K562 (cell line): Measurements from ENCODE around the gene ESPL1. TPM values are rescaled to one million over a fixed set of nuclear protein-coding genes. Genes with fewer than 3 reads are reported as not detected.

Experiments used
- BRD4 ChIP-seq: fragments of 200-600 bp; sonication (generic); IDR thresholded peaks from 2 replicates; pipeline ENCODE4 v1.6.1; 2017; ENCODE audit warnings: inconsistent platforms
- CBFA2T3 ChIP-seq: fragments of 450-650 bp; IDR thresholded peaks from 2 replicates; pipeline ENCODE4 v1.6.1; 2017
- CHCHD3 ChIP-seq: fragments of 250-450 bp; sonication (Bioruptor Pico); IDR thresholded peaks from 2 replicates; pipeline ENCODE4 v2.1.2; 2022; ENCODE audit warnings: mild to moderate bottlenecking
- GABPB2 ChIP-seq: fragments of 250-450 bp; sonication (Bioruptor Pico); conservative IDR thresholded peaks from 2 replicates; pipeline ENCODE4 v1.5.1; 2021; ENCODE audit warnings: mild to moderate bottlenecking
- HNRNPLL ChIP-seq: fragments of 200-400 bp; formaldehyde crosslinking; IDR thresholded peaks from 2 replicates; pipeline ENCODE4 v1.6.1; 2017; ENCODE audit warnings: low read length, low read depth, mild to moderate bottlenecking; ENCODE audit not compliant: poor library complexity, severe bottlenecking
- NFE2 ChIP-seq: IDR thresholded peaks from 2 replicates; pipeline ENCODE4 v1.6.1; 2014; ENCODE audit warnings: antibody characterized with exemption, low read depth
- NFRKB ChIP-seq: fragments of 450-650 bp; IDR thresholded peaks from 2 replicates; pipeline ENCODE4 v1.6.1; 2016; ENCODE audit warnings: low read depth
- PHF21A ChIP-seq: fragments of 450-650 bp; IDR thresholded peaks from 2 replicates; pipeline ENCODE4 v1.6.1; 2017; ENCODE audit warnings: low read depth, borderline replicate concordance
- RBM15 ChIP-seq: fragments of 200-400 bp; formaldehyde crosslinking; IDR thresholded peaks from 2 replicates; pipeline ENCODE4 v1.6.1; 2018; ENCODE audit warnings: mild to moderate bottlenecking, low read length, moderate library complexity; ENCODE audit not compliant: insufficient read depth
- RBM17 ChIP-seq: fragments of 200-400 bp; formaldehyde crosslinking; IDR thresholded peaks from 2 replicates; pipeline ENCODE4 v1.6.1; 2017; ENCODE audit warnings: low read depth, mild to moderate bottlenecking, low read length, borderline replicate concordance
- RCOR1 ChIP-seq, 2 experiments: IDR thresholded peaks; 2 replicates each; pipeline ENCODE4 v1.6.1; 2012; ENCODE audit warnings: low read depth in 2 of 2, low read length in 2 of 2, borderline replicate concordance in 1 of 2, improper control_type of control experiment in 1 of 2
- TCF3 ChIP-seq: sonication (generic); formaldehyde crosslinking; IDR thresholded peaks from 2 replicates; pipeline ENCODE4 v1.4.0; 2020; ENCODE audit warnings: mild to moderate bottlenecking, missing genetic modification reagents
- ZNF212 ChIP-seq: fragments of 450-650 bp; formaldehyde crosslinking; IDR thresholded peaks from 2 replicates; pipeline ENCODE4 v1.4.0; 2020; ENCODE audit warnings: mild to moderate bottlenecking
- polyA plus RNA-seq, 8 experiments: library from polyadenylated mRNA; depleted of rRNA in 4 of 8; stranded (reverse) in 5 of 8; unstranded in 3 of 8; fragments of >200 nt; fragmentation: Nextera tagmentation in 2 of 8; fragmentation: Illumina TruSeq in 1 of 8; extraction: Ambion mirVana in 2 of 8; extraction: Trizol in 1 of 8; gene quantifications; 2 replicates each; pipeline versions ENCODE4 v1.2.1 to v1.2.3, GENCODE V29; 2011 to 2014; ENCODE audit warnings: inconsistent platforms in 1 of 8, missing spikeins in 1 of 8
- total RNA-seq, 7 experiments: library from RNA; depleted of rRNA in 6 of 7; stranded (reverse); fragments of >200 nt in 6 of 7; fragmentation: Illumina TruSeq in 2 of 7; extraction: Trizol in 2 of 7; gene quantifications; 2 replicates each; pipeline versions ENCODE4 v1.2.1 to v1.2.3, GENCODE V29; 2011 to 2021; ENCODE audit warnings: low replicate concordance in 1 of 7
- TF ChIP-seq, protein P1 (sequence below): IDR thresholded peaks from 2 replicates; pipeline ENCODE4 v1.6.1; 2012; ENCODE audit warnings: low read depth, low read length, improper control_type of control experiment, borderline replicate concordance
- TF ChIP-seq, protein P2 (sequence below): sonication (generic); formaldehyde crosslinking; IDR thresholded peaks from 2 replicates; pipeline ENCODE4 v1.8.0; 2022; ENCODE audit warnings: mild to moderate bottlenecking, missing genetic modification reagents
- TF ChIP-seq, protein P3 (sequence below): fragments of 250-450 bp; sonication (Bioruptor Pico); IDR thresholded peaks from 2 replicates; pipeline ENCODE4 v1.8.0; 2021; ENCODE audit warnings: moderate library complexity, mild to moderate bottlenecking, inconsistent platforms
- TF ChIP-seq, protein P4 (sequence below): fragments of 450-650 bp; formaldehyde crosslinking; IDR thresholded peaks from 2 replicates; pipeline ENCODE4 v1.4.0; 2020; ENCODE audit warnings: mild to moderate bottlenecking
- TF ChIP-seq, protein P5 (sequence below): sonication (generic); formaldehyde crosslinking; IDR thresholded peaks from 2 replicates; pipeline ENCODE4 v1.8.1; 2023; ENCODE audit warnings: mild to moderate bottlenecking, missing genetic modification reagents
- TF ChIP-seq, protein P6 (sequence below): fragments of 250-450 bp; sonication (Bioruptor Pico); IDR thresholded peaks from 2 replicates; pipeline ENCODE4 v1.6.1; 2021; ENCODE audit warnings: mild to moderate bottlenecking

ESPL1 gene
- total and polyA plus RNA-seq, 9 of the 15 experiments (the other 6 are each of a cell fraction or from before 2014, with no cell fraction given): 1.2 to 55.0 (median 18.7) TPM

DNA sequence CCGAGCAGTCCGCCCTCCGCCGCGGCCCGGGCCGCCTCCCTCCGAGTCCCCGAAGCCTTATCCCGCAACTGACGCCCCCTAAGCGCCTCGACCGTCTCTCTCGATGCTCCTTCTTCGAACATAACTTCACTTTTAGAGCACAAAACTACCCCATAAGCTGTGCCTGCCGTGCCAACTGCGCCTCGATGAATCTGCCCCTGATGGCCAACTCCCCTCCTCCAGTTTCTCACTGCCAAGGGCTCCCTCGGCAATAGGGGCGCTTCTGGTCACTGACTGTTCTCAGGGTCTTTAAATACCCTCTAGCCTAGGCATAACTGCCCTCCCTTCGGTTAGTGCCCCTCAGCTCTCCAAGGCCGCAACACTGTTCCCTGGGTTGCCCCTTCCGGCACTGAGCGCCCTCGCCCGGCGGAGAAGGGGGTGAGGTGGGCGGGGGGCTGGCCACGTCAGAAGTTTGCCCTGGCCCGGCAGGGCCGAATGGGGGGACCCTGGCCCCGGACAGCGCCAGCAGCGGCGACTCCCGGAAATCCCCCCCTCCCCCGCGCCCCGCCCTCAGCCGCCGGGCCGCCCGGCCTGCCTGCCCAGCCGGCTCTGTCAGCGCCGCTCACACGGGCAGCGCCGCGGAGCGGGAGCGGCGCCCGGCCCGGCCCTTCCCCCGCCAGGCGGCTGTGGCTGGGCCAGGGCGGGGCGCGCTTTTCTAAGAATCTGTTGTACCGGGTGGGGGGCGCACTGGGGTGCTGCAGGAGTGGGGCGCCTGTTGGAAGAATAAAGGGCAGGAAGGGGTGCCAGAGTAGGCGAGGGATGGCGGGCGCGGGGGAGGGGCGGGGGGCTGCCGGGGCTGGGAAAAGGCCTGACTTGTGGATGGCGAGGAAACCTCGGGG, 46.7 kb upstream of the ESPL1 start (continued):
- TF ChIP-seq, protein P1, sequence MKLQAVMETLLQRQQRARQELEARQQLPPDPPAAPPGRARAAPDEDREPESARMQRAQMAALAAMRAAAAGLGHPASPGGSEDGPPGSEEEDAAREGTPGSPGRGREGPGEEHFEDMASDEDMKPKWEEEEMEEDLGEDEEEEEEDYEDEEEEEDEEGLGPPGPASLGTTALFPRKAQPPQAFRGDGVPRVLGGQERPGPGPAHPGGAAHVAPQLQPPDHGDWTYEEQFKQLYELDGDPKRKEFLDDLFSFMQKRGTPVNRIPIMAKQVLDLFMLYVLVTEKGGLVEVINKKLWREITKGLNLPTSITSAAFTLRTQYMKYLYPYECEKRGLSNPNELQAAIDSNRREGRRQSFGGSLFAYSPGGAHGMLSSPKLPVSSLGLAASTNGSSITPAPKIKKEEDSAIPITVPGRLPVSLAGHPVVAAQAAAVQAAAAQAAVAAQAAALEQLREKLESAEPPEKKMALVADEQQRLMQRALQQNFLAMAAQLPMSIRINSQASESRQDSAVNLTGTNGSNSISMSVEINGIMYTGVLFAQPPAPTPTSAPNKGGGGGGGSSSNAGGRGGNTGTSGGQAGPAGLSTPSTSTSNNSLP: no peak
- TF ChIP-seq BRD4 (peak; percentile 62; the same call in 1 of the 2 replicates), ZNF212 (CRISPR knock-in tag) (no peak), GABPB2 (CRISPR knock-in tag) (no peak), PHF21A (0 out of 2 replicates have a peak, but pooled peaks have one; percentile 10), RBM17 (no peak), NFRKB (peak; percentile 86), RBM15 (no peak), CBFA2T3 (no peak), NFE2 (no peak), CHCHD3 (CRISPR knock-in tag) (no peak), RCOR1 (IDR thresholded peaks at IDR 0.05; ENCODE audit: borderline replicate concordance in 1 of 2, low read depth in 2 of 2, low read length in 2 of 2) (no peak), TCF3 (no peak), HNRNPLL (no peak)
- TF ChIP-seq, protein P2, sequence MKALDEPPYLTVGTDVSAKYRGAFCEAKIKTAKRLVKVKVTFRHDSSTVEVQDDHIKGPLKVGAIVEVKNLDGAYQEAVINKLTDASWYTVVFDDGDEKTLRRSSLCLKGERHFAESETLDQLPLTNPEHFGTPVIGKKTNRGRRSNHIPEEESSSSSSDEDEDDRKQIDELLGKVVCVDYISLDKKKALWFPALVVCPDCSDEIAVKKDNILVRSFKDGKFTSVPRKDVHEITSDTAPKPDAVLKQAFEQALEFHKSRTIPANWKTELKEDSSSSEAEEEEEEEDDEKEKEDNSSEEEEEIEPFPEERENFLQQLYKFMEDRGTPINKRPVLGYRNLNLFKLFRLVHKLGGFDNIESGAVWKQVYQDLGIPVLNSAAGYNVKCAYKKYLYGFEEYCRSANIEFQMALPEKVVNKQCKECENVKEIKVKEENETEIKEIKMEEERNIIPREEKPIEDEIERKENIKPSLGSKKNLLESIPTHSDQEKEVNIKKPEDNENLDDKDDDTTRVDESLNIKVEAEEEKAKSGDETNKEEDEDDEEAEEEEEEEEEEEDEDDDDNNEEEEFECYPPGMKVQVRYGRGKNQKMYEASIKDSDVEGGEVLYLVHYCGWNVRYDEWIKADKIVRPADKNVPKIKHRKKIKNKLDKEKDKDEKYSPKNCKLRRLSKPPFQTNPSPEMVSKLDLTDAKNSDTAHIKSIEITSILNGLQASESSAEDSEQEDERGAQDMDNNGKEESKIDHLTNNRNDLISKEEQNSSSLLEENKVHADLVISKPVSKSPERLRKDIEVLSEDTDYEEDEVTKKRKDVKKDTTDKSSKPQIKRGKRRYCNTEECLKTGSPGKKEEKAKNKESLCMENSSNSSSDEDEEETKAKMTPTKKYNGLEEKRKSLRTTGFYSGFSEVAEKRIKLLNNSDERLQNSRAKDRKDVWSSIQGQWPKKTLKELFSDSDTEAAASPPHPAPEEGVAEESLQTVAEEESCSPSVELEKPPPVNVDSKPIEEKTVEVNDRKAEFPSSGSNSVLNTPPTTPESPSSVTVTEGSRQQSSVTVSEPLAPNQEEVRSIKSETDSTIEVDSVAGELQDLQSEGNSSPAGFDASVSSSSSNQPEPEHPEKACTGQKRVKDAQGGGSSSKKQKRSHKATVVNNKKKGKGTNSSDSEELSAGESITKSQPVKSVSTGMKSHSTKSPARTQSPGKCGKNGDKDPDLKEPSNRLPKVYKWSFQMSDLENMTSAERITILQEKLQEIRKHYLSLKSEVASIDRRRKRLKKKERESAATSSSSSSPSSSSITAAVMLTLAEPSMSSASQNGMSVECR (CRISPR knock-in tag): peak; percentile 37; the same call in 1 of the 2 replicates
- TF ChIP-seq, protein P3, sequence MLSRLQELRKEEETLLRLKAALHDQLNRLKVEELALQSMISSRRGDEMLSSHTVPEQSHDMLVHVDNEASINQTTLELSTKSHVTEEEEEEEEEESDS (CRISPR knock-in tag): no peak
- TF ChIP-seq, protein P4, sequence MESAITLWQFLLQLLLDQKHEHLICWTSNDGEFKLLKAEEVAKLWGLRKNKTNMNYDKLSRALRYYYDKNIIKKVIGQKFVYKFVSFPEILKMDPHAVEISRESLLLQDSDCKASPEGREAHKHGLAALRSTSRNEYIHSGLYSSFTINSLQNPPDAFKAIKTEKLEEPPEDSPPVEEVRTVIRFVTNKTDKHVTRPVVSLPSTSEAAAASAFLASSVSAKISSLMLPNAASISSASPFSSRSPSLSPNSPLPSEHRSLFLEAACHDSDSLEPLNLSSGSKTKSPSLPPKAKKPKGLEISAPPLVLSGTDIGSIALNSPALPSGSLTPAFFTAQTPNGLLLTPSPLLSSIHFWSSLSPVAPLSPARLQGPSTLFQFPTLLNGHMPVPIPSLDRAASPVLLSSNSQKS (CRISPR knock-in tag): no peak
- TF ChIP-seq, protein P5, sequence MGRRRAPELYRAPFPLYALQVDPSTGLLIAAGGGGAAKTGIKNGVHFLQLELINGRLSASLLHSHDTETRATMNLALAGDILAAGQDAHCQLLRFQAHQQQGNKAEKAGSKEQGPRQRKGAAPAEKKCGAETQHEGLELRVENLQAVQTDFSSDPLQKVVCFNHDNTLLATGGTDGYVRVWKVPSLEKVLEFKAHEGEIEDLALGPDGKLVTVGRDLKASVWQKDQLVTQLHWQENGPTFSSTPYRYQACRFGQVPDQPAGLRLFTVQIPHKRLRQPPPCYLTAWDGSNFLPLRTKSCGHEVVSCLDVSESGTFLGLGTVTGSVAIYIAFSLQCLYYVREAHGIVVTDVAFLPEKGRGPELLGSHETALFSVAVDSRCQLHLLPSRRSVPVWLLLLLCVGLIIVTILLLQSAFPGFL (CRISPR knock-in tag): no peak
- TF ChIP-seq, protein P6, sequence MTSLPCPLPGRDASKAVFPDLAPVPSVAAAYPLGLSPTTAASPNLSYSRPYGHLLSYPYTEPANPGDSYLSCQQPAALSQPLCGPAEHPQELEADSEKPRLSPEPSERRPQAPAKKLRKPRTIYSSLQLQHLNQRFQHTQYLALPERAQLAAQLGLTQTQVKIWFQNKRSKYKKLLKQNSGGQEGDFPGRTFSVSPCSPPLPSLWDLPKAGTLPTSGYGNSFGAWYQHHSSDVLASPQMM: no peak
